ENCODE measurements around the gene GSDMA. TPM values are rescaled to one million over a fixed set of nuclear protein-coding genes. Genes with fewer than 3 reads are reported as not detected.

The GSDMA gene
- polyA plus RNA-seq, 3 donors: not detected

DNA sequence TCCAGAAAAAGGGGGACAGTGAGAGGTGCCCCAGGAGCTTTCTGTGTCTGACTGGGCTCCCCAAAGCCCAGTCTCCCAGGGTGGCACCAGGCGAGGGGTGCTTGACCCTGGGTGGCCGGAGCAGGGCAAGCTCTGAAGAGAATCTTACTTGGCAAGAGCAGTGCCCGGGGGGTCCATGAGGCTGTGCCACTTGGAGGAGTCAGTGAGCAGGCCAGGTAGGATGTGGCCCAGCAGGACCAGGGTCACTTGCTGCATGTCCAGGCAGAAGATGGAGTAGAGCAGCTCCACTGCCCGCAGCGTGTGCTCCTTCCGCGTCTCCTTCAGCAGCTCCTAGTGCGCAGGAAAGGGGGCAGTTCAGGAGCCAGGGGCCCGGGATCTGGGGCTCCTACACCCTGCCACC is 59.7 kb downstream of the GSDMA start:
- H3K4me1 Mint-ChIP-seq: peaks cover 1% of the 10 kb centered on the region
- no peak overlapping the region for H3K4me3 Mint-ChIP-seq
- 96% methylated on average over 9 of the region's 9 CpGs for WGBS (ENCODE audit: insufficient coverage)
- Histone ChIP-seq H3K4me3 (replicated peaks in 1 of 3; ENCODE audit: low read depth in 2 of 3, low read length in 3 of 3) (no peak overlapping the region), H3K4me2 (replicated peaks; ENCODE audit: extremely low read depth, low read length, poor library complexity, severe bottlenecking) (no peak overlapping the region), H3K4me1 (ENCODE audit: control insufficient read depth in 1 of 2, insufficient read depth in 2 of 2, low read length in 2 of 2) (no peaks in the 10 kb centered on the region), H3K9ac (ENCODE audit: insufficient read depth, low read length, poor library complexity, severe bottlenecking) (no peak overlapping the region), H2AFZ (ENCODE audit: insufficient read depth, low read depth, low read length, poor library complexity, severe bottlenecking) (no peak overlapping the region), H4K20me1 (ENCODE audit: insufficient read depth, low read length) (no peaks in the 10 kb centered on the region), H3K36me3 (replicated peaks in 1 of 2; ENCODE audit: control insufficient read depth in 1 of 2, insufficient read depth in 2 of 2, low read length in 2 of 2) (peaks cover 72 to 91% of the 10 kb centered on the region in 2 donors), H3K9me3 (replicated peaks in 1 of 2; ENCODE audit: control insufficient read depth in 1 of 2, insufficient read depth in 1 of 2, low read length in 2 of 2) (no peaks in the 10 kb centered on the region), H3K79me2 (ENCODE audit: insufficient read depth, low read length) (no peaks in the 10 kb centered on the region), H3K27ac (ENCODE audit: low read depth in 1 of 2, low read length in 2 of 2) (no peak overlapping the region), H3K27me3 (ENCODE audit: control insufficient read depth in 2 of 2, insufficient read depth in 2 of 2, low read length in 2 of 2) (no peaks in the 10 kb centered on the region)
- no peaks in the 10 kb centered on the region for H3K9me3 Mint-ChIP-seq
- H3K27me3 Mint-ChIP-seq (ENCODE audit: low read depth in 3 of 3): no peaks in the 10 kb centered on the region
- DNase-seq: no peak
- intact Hi-C loops (cut with micrococcal nuclease): no loop called here
- peaks cover 69 to 88% of the 10 kb centered on the region in 2 donors for H3K36me3 Mint-ChIP-seq
- H3K27ac Mint-ChIP-seq: no peak overlapping the region
- no peak for TF ChIP-seq CTCF (IDR thresholded peaks at IDR 0.05)

DNA sequence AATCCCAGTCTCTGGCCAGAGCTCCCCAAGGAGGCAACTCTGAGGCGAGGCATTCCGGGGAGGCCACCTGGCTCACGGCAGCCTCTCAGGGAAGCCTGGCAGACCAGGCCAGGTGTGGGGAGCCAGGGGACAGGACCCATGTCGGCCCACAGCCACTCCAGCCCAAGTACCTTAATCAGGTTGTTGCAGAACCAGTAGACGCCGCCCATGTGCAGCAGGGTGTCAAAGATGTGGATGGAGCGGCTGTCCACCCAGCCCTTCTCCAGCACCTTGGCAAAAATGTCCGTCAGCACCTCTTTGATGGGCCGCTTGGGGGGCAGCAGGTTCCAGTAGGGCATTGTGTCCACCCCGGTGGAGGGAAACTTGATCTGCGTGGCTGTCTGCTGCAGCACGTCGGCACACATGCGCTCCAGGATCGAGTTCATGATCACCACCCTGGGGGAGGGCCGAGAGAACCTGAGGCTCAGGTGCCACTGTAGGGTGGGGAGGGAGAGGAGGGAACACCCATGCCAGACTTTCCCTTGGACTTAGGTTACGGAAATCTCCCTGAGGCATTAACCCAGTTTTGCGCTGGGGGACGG is 60.2 kb downstream of the GSDMA start:
- DNase-seq: no peak
- Histone ChIP-seq H2AFZ (ENCODE audit: insufficient read depth, low read depth, low read length, poor library complexity, severe bottlenecking) (no peak overlapping the region), H3K9me3 (replicated peaks in 1 of 2; ENCODE audit: control insufficient read depth in 1 of 2, insufficient read depth in 1 of 2, low read length in 2 of 2) (no peaks in the 10 kb centered on the region), H3K4me1 (ENCODE audit: control insufficient read depth in 1 of 2, insufficient read depth in 2 of 2, low read length in 2 of 2) (no peaks in the 10 kb centered on the region), H3K9ac (ENCODE audit: insufficient read depth, low read length, poor library complexity, severe bottlenecking) (no peak overlapping the region), H4K20me1 (ENCODE audit: insufficient read depth, low read length) (no peaks in the 10 kb centered on the region), H3K27ac (ENCODE audit: low read depth in 1 of 2, low read length in 2 of 2) (no peak overlapping the region), H3K27me3 (ENCODE audit: control insufficient read depth in 2 of 2, insufficient read depth in 2 of 2, low read length in 2 of 2) (no peaks in the 10 kb centered on the region), H3K4me3 (replicated peaks in 1 of 3; ENCODE audit: low read depth in 2 of 3, low read length in 3 of 3) (no peak overlapping the region), H3K4me2 (replicated peaks; ENCODE audit: extremely low read depth, low read length, poor library complexity, severe bottlenecking) (no peak overlapping the region), H3K36me3 (replicated peaks in 1 of 2; ENCODE audit: control insufficient read depth in 1 of 2, insufficient read depth in 2 of 2, low read length in 2 of 2) (peaks cover 74 to 91% of the 10 kb centered on the region in 2 donors), H3K79me2 (ENCODE audit: insufficient read depth, low read length) (no peaks in the 10 kb centered on the region)
- WGBS (ENCODE audit: insufficient coverage): 98% methylated on average over 13 of the region's 19 CpGs
- H3K27me3 Mint-ChIP-seq (ENCODE audit: low read depth in 3 of 3): no peaks in the 10 kb centered on the region
- no peak overlapping the region for H3K4me3 Mint-ChIP-seq
- intact Hi-C loops (cut with micrococcal nuclease): no loop called here
- H3K27ac Mint-ChIP-seq: no peak overlapping the region
- TF ChIP-seq CTCF (IDR thresholded peaks at IDR 0.05): no peak
- H3K9me3 Mint-ChIP-seq: no peaks in the 10 kb centered on the region
- H3K4me1 Mint-ChIP-seq: peaks cover 1% of the 10 kb centered on the region
- H3K36me3 Mint-ChIP-seq: peaks cover 69 to 86% of the 10 kb centered on the region in 2 donors

All from CD14-positive monocyte (primary cell).